Lung (tissue), 12 donors: ENCODE measurements around the gene HNRNPC. TPM values are rescaled to one million over a fixed set of nuclear protein-coding genes. Genes with fewer than 3 reads are reported as not detected.
"Not testable (repeated sequence)": the region's sequence is repeated elsewhere in the genome, so short reads cannot be mapped to it uniquely, and the experiment has no call there.

Experiments
- ATAC-seq: fragments of 200-7000 bp; cut with Tn5 transposase; one replicate; pipeline ENCODE4 v1.9.1; 2020; ENCODE audit warnings: moderate number of reproducible peaks; ENCODE audit not compliant: insufficient read depth, low FRiP score
- DNase-seq, 3 donors: peaks; one replicate each; pipeline ENCODE4 v3.0.0-alpha.2; 2013 to 2017
- H3K27ac ChIP-seq, 2 donors: one replicate each; pipeline ENCODE4 v1.5.1; 2013; ENCODE audit warnings: mild to moderate bottlenecking in 2 of 2, moderate library complexity in 2 of 2, control low read depth in 1 of 2, inconsistent platforms in 1 of 2, low read depth in 1 of 2, low read length in 1 of 2
- H3K27me3 ChIP-seq, 3 donors: one replicate each; pipeline ENCODE4 v1.5.1; 2013; ENCODE audit warnings: low read length in 2 of 3; ENCODE audit not compliant: control insufficient read depth in 3 of 3, insufficient read depth in 3 of 3
- H3K36me3 ChIP-seq, 4 donors: one replicate each; pipeline ENCODE4 v1.5.1; 2013; ENCODE audit warnings: low read length in 4 of 4, mild to moderate bottlenecking in 1 of 4, moderate library complexity in 1 of 4; ENCODE audit not compliant: control insufficient read depth in 4 of 4, insufficient read depth in 4 of 4
- H3K4me1 ChIP-seq, 5 donors: one replicate each; pipeline ENCODE4 v1.5.1; 2013; ENCODE audit warnings: low read length in 5 of 5, mild to moderate bottlenecking in 2 of 5, moderate library complexity in 1 of 5; ENCODE audit not compliant: control insufficient read depth in 5 of 5, insufficient read depth in 5 of 5
- H3K4me3 ChIP-seq: one replicate; pipeline ENCODE4 v1.5.1; 2013; ENCODE audit warnings: mild to moderate bottlenecking, control low read depth, moderate library complexity
- H3K9ac ChIP-seq, 2 donors: one replicate each; pipeline ENCODE4 v1.5.1; 2013; ENCODE audit warnings: low read length in 2 of 2, control low read depth in 1 of 2; ENCODE audit not compliant: insufficient read depth in 1 of 2
- H3K9me3 ChIP-seq, 4 donors: one replicate each; pipeline ENCODE4 v1.5.1; 2013; ENCODE audit warnings: low read length in 3 of 4, mild to moderate bottlenecking in 1 of 4, moderate library complexity in 1 of 4; ENCODE audit not compliant: control insufficient read depth in 4 of 4, insufficient read depth in 3 of 4
- CTCF ChIP-seq: IDR thresholded peaks from 2 replicates; pipeline ENCODE4 v1.5.1; 2012; ENCODE audit warnings: mild to moderate bottlenecking; ENCODE audit errors: control extremely low read depth, extremely low read depth
- WGBS, 2 donors: extraction: QIAGEN DNeasy Blood & Tissue Kit; methylation state at CpG; one replicate each; pipeline ENCODE4 v1.1.7; 2013; 5-methylcytosine and 5-hydroxymethylcytosine counted together
- polyA plus RNA-seq, 2 donors: library from polyadenylated mRNA; stranded (reverse); fragments of 200-250 nt; gene quantifications; one replicate each; pipeline ENCODE4 v1.2.1, GENCODE V29; 2013
- total RNA-seq, 2 donors: library from RNA; depleted of rRNA in 1 of 2; stranded (reverse); fragments of >200 nt in 1 of 2; gene quantifications; one replicate each; pipeline ENCODE4 v1.2.1, GENCODE V29; 2014 to 2021
- donor health status: control.
- donor health status: control.
- donor health status: Bipolar disorder and iron deficiency.
- donor health status: healthy.
- donor health status: DM: yes; HTN: yes; CAD: no.

The HNRNPC gene
- total and polyA plus RNA-seq, 4 donors, result 302 to 589 (median 542) TPM

GRCh38 chr14:21279783-21280182 lies 10.5 kb upstream of the HNRNPC start, which contains the start of gene RPGRIP1:
Gene RPGRIP1 (plus strand): TSS chr14:21280083. CDS start chr14:21287977, 7,894 bp downstream.
- Histone ChIP-seq H3K9me3 (no peaks in the 10 kb centered on the region), H3K27me3 (no peaks in the 10 kb centered on the region), H3K4me1 (no peaks in the 10 kb centered on the region), H3K9ac (no peak within 1 kb of the TSS), H3K27ac (no peak within 1 kb of the TSS), H3K36me3 (no peaks in the 10 kb centered on the region), H3K4me3 (no peak within 1 kb of the TSS)
- DNase-seq (no peak), ATAC-seq (no peak)
- WGBS, 2 donors, result 80 to 92% methylated on average over 2 of the region's 2 CpGs
- TF ChIP-seq CTCF, result no peak

GRCh38 chr14:21278632-21279031 lies 9.4 kb upstream of the HNRNPC start:
- TF ChIP-seq CTCF, result no peak
- Histone ChIP-seq H3K9ac (no peak overlapping the region), H3K36me3 (no peaks in the 10 kb centered on the region), H3K9me3 (no peaks in the 10 kb centered on the region), H3K4me1 (no peaks in the 10 kb centered on the region), H3K27me3 (no peaks in the 10 kb centered on the region), H3K27ac (no peak overlapping the region), H3K4me3 (no peak overlapping the region)
- ATAC-seq (no peak), DNase-seq (no peak)
- 81 to 87% methylated on average over 4 of the region's 4 CpGs for WGBS, 2 donors

GRCh38 chr14:21275261-21275858 lies 6.1 kb upstream of the HNRNPC start:
- 91 to 94% methylated on average over 9 of the region's 9 CpGs for WGBS, 2 donors
- Histone ChIP-seq H3K4me1 (no peaks in the 10 kb centered on the region), H3K27me3 (no peaks in the 10 kb centered on the region), H3K36me3 (no peaks in the 10 kb centered on the region), H3K4me3 (no peak overlapping the region), H3K9ac (no peak overlapping the region), H3K9me3 (no peaks in the 10 kb centered on the region), H3K27ac (no peak overlapping the region)
- ATAC-seq (no peak), DNase-seq (peak in 2 of 3 donors; percentile 13 to 25)
- no peak for TF ChIP-seq CTCF

- H3K4me3 ChIP-seq, H3K9ac ChIP-seq, H3K27ac ChIP-seq, H3K9me3 ChIP-seq, H3K4me1 ChIP-seq, H3K27me3 ChIP-seq, H3K36me3 ChIP-seq, ATAC-seq, DNase-seq: not testable (repeated sequence)
- 95 to 96% methylated on average over 17 of the region's 17 CpGs for WGBS, 2 donors
Observed at GRCh38 chr14:21272661-21273060, 3.4 kb upstream of the HNRNPC start.
